Parathyroid adenoma (tissue), 2 donors: ENCODE measurements around the gene NSUN7.

Experiments used
- H2AFZ ChIP-seq: fragments of 300-600 bp; sonication (generic); one replicate; pipeline ENCODE4 v1.7.0; 2017; ENCODE audit warnings: antibody characterized with exemption, mild to moderate bottlenecking
- H3K27ac ChIP-seq: fragments of 300-600 bp; sonication (generic); one replicate; pipeline ENCODE4 v1.7.0; 2017
- H3K27me3 ChIP-seq: fragments of 300-600 bp; sonication (generic); one replicate; pipeline ENCODE4 v1.7.0; 2017; ENCODE audit warnings: low read length; ENCODE audit not compliant: control insufficient read depth, insufficient read depth
- H3K36me3 ChIP-seq: fragments of 300-600 bp; sonication (generic); one replicate; pipeline ENCODE4 v1.7.0; 2017; ENCODE audit warnings: low read length; ENCODE audit not compliant: control insufficient read depth, insufficient read depth
- H3K4me1 ChIP-seq: fragments of 300-600 bp; sonication (generic); one replicate; pipeline ENCODE4 v1.7.0; 2017; ENCODE audit warnings: control low read depth
- H3K4me2 ChIP-seq: fragments of 300-600 bp; sonication (generic); one replicate; pipeline ENCODE4 v1.7.0; 2017; ENCODE audit warnings: low read length
- H3K4me3 ChIP-seq: fragments of 300-600 bp; sonication (generic); one replicate; pipeline ENCODE4 v1.7.0; 2017; ENCODE audit warnings: low read depth, low read length
- H3K79me2 ChIP-seq: fragments of 300-600 bp; sonication (generic); one replicate; pipeline ENCODE4 v1.7.0; 2017; ENCODE audit warnings: control low read depth
- H3K9ac ChIP-seq: fragments of 300-600 bp; sonication (generic); one replicate; pipeline ENCODE4 v1.7.0; 2017; ENCODE audit warnings: mild to moderate bottlenecking
- H3K9me3 ChIP-seq: fragments of 300-600 bp; sonication (generic); one replicate; pipeline ENCODE4 v1.7.0; 2017; ENCODE audit warnings: low read length; ENCODE audit not compliant: control insufficient read depth
- TF ChIP-seq, protein P1 (sequence below): fragments of 300-600 bp; sonication (generic); IDR thresholded peaks from one replicate; pipeline ENCODE4 v1.7.0; 2017; ENCODE audit warnings: antibody characterized with exemption, mild to moderate bottlenecking
- donor health status: primary hyperparathyroidism.

The NSUN7 gene

DNA sequence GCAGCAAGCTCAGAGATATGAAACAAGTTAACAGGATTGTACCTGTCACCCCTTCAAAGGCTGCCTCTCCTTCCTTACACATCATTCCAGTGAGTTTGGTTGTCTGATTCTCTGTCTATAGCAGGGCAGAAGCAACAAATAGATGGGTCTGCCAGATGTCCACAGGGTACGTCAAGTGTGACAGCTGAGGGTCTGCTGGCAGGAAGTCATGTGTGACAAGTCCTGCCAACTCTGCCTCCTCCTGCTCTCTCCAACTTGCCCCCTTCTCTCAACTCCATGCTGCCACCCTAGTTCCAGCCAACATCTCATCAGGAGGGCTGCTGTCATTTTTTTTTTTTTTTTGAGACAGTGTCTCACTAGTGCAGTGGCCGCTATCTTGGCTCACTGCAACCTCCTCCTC is 109.2 kb downstream of the NSUN7 start:
- H3K4me2 ChIP-seq, result no peak overlapping the region
- no peaks in the 10 kb centered on the region for H3K9me3 ChIP-seq
- H3K4me1 ChIP-seq, result no peaks in the 10 kb centered on the region
- no peak overlapping the region for H3K4me3 ChIP-seq
- no peaks in the 10 kb centered on the region for H3K36me3 ChIP-seq
- H3K79me2 ChIP-seq, result no peaks in the 10 kb centered on the region
- H3K27ac ChIP-seq, result no peak overlapping the region
- TF ChIP-seq, protein P1, sequence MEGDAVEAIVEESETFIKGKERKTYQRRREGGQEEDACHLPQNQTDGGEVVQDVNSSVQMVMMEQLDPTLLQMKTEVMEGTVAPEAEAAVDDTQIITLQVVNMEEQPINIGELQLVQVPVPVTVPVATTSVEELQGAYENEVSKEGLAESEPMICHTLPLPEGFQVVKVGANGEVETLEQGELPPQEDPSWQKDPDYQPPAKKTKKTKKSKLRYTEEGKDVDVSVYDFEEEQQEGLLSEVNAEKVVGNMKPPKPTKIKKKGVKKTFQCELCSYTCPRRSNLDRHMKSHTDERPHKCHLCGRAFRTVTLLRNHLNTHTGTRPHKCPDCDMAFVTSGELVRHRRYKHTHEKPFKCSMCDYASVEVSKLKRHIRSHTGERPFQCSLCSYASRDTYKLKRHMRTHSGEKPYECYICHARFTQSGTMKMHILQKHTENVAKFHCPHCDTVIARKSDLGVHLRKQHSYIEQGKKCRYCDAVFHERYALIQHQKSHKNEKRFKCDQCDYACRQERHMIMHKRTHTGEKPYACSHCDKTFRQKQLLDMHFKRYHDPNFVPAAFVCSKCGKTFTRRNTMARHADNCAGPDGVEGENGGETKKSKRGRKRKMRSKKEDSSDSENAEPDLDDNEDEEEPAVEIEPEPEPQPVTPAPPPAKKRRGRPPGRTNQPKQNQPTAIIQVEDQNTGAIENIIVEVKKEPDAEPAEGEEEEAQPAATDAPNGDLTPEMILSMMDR, result no peak
- no peak overlapping the region for H2AFZ ChIP-seq
- H3K27me3 ChIP-seq, result no peaks in the 10 kb centered on the region
- H3K9ac ChIP-seq, result no peak overlapping the region
